Right atrium auricular region (tissue), 2 donors: ENCODE results near the gene ADCY2. TPM values are rescaled to one million over a fixed set of nuclear protein-coding genes. Genes with fewer than 3 reads are reported as not detected.

Experiments
- DNase-seq: peaks from one replicate; pipeline ENCODE4 v3.0.0-alpha.2; 2019; ENCODE audit warnings: low spot score
- H3K27ac ChIP-seq, 2 donors: fragments of 200-600 bp; sonication (generic); 1 replicate in 1 of 2; 2 replicates in 1 of 2; pipeline ENCODE4 v1.5.1; 2016 to 2019
- H3K27me3 ChIP-seq, 2 donors: fragments of 200-600 bp; sonication (generic); one replicate each; pipeline versions ENCODE4 v1.5.1 to v1.6.0; 2017 to 2019
- H3K36me3 ChIP-seq: fragments of 200-600 bp; sonication (generic); one replicate; pipeline ENCODE4 v1.5.1; 2016
- H3K4me1 ChIP-seq, 2 donors: fragments of 200-600 bp; sonication (generic); one replicate each; pipeline versions ENCODE4 v1.5.1 to v1.6.0; 2017 to 2019
- H3K4me3 ChIP-seq, 2 donors: fragments of 200-600 bp; sonication (generic); 1 replicate in 1 of 2; 2 replicates in 1 of 2; pipeline ENCODE4 v1.5.1; 2017 to 2019; ENCODE audit warnings: mild to moderate bottlenecking in 1 of 2, moderate library complexity in 1 of 2
- H3K9me3 ChIP-seq, 2 donors: fragments of 200-600 bp; sonication (generic); one replicate each; pipeline ENCODE4 v1.5.1; 2019
- total RNA-seq, 2 donors: library from RNA; depleted of rRNA; stranded (reverse); fragments of >200 nt; gene quantifications; one replicate each; pipeline ENCODE4 v1.1.0, GENCODE V29; 2016
- TF ChIP-seq, protein P1 (sequence below), 2 donors: fragments of 200-600 bp; sonication (generic); IDR thresholded peaks; one replicate each; pipeline ENCODE4 v1.5.1; 2019; ENCODE audit warnings: antibody characterized with exemption in 2 of 2

The ADCY2 gene
- total RNA-seq, 2 donors from 2014 or later: 3.3 TPM; not detected in 1

DNA sequence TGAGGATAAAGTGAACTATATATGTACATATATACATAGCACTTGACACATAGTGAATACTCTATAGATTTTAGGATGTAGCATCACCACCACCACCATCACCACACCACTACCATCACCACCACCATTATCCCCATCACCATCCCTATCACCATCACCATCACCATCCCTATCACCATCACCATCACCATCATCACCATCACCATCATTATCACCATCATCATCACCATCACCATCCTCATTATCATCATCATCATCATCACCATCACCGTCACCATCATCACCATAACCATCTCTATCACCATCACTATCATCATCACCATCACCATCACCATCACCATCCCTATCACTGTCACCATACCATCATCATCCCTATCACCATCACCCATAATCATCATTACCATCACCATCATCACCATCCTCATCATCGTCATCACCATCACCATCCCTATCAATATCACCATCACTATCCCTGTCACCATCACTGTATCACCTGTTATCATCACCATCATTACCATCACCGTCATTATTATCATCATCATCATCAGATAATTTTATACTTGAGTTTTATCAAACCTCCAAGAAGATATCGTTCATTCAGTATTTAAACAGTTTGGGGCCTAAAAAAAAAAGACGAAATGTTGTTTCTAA, 345.6 kb downstream of the ADCY2 start:
- no peak for DNase-seq
- TF ChIP-seq, protein P1, sequence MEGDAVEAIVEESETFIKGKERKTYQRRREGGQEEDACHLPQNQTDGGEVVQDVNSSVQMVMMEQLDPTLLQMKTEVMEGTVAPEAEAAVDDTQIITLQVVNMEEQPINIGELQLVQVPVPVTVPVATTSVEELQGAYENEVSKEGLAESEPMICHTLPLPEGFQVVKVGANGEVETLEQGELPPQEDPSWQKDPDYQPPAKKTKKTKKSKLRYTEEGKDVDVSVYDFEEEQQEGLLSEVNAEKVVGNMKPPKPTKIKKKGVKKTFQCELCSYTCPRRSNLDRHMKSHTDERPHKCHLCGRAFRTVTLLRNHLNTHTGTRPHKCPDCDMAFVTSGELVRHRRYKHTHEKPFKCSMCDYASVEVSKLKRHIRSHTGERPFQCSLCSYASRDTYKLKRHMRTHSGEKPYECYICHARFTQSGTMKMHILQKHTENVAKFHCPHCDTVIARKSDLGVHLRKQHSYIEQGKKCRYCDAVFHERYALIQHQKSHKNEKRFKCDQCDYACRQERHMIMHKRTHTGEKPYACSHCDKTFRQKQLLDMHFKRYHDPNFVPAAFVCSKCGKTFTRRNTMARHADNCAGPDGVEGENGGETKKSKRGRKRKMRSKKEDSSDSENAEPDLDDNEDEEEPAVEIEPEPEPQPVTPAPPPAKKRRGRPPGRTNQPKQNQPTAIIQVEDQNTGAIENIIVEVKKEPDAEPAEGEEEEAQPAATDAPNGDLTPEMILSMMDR (IDR thresholded peaks at IDR 0.05): no peak
- no peaks in the 10 kb centered on the region for H3K36me3 ChIP-seq

DNA sequence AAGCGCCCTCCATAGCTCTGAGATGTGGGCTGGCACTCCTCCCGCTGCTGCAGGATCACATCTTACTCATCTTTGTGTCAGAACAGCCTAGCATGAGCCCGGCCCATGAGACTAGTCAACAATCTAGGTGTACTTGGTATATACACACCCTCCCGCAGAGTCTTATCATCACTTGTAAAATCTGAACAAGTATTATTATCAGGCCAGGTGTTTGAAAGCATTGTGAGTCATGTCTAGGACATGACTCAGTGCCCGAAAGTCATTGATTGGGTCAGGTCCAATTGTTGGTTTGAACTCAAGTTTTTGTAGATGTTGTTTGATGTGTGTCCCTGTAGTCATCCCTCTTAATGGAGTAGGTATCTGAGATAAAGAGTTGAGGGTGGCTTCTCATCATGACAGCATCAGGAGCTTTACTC, 346.3 kb downstream of the ADCY2 start:
- Histone ChIP-seq H3K27me3 (no peaks in the 10 kb centered on the region), H3K36me3 (no peaks in the 10 kb centered on the region), H3K9me3 (no peaks in the 10 kb centered on the region), H3K4me1 (no peaks in the 10 kb centered on the region), H3K27ac (no peak overlapping the region), H3K4me3 (no peak overlapping the region)
- TF ChIP-seq, protein P1 (IDR thresholded peaks at IDR 0.05): no peak
- DNase-seq: no peak

More for the DNA sequence above, 345.6 kb downstream of the ADCY2 start:
- Histone ChIP-seq H3K4me1 (no peaks in the 10 kb centered on the region), H3K9me3 (no peaks in the 10 kb centered on the region), H3K4me3 (no peak overlapping the region), H3K27me3 (no peaks in the 10 kb centered on the region), H3K27ac (no peak overlapping the region)

DNA sequence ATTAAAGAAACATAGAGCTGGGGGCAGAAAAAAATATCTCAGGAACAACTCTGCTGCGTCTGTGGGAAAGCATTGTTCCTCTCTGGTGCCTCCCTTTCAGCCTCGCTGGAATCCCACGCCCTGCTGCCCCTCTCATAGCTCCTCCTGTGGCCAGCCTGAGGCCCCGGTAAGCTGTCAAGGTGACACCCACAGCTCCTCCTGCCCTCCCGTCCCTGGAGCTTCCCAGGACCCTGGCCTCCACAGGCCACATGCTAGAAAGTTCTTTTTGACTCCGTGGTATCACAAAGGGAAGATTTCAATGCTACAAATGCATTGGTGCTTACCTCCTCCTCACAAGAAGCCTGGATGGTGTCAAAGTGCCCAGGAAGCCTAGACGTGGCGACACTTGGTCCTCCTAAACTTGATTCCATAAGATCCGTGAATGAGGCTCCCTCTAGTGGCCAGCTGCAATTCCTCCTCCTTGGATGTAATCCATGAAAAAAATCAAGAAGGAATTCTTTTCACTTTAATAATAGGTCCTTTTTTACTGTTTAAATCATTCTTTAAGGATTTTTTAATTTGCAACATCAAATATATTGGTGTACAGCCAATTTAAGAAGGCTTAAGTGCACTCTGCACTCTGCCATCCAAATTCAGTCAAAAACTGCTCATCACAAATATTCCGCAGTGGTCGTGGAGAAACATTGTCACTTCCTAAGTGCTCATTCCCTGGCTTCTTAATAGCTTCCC, 350.1 kb downstream of the ADCY2 start:
- DNase-seq: peak; percentile 77
- H3K27me3 ChIP-seq: no peaks in the 10 kb centered on the region
- H3K36me3 ChIP-seq: no peaks in the 10 kb centered on the region
- H3K4me1 ChIP-seq: no peaks in the 10 kb centered on the region
- H3K4me3 ChIP-seq: no peak overlapping the region
- TF ChIP-seq, protein P1 (IDR thresholded peaks at IDR 0.05): peak; percentile 47 to 89
- H3K27ac ChIP-seq: no peak overlapping the region
- H3K9me3 ChIP-seq: no peaks in the 10 kb centered on the region

DNA sequence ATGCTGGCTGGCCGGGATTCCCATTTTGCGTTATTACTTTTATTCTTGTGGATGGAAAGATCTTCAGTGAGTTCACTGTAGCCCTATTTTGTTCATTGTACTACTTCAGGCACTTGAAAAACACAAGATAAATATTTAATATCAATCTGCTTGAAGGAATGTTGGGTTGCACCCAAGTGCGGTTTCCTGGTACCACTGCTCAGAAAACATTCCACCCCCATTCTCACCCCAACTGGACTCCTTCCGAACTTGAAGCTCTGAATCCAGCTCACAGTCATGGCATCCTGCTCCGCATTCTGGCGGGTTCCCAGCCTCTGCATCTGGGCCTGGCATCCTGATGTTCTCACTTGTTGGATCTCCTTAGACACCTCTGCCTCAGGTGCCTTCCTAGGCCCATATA, 351.8 kb downstream of the ADCY2 start:
- DNase-seq: no peak
- TF ChIP-seq, protein P1 (IDR thresholded peaks at IDR 0.05): no peak
- H3K4me3 ChIP-seq: no peak overlapping the region
- no peaks in the 10 kb centered on the region for H3K27me3 ChIP-seq
- H3K4me1 ChIP-seq: no peaks in the 10 kb centered on the region
- no peak overlapping the region for H3K27ac ChIP-seq
- no peaks in the 10 kb centered on the region for H3K9me3 ChIP-seq
- H3K36me3 ChIP-seq: no peaks in the 10 kb centered on the region

DNA sequence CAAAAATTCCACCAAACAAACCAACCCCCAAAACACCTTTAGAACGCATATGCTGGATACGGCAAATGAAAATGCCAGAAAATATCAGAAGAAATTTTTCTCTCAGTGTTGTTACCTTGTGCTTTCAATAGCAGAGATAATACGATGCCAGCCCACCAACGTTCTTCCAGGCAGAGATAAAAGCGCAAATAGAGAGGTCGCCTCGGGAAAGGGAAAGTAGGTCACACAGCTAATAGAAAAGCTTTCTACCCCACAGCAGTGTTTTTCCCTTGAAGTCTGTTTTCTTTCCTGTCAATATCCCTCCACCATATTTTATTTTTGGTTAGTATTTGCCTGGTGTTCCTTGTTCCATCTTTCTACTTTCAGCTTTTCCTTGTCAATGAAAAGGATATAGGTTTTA, 353.7 kb downstream of the ADCY2 start:
- Histone ChIP-seq H3K27ac (no peak overlapping the region), H3K36me3 (no peaks in the 10 kb centered on the region), H3K27me3 (no peaks in the 10 kb centered on the region), H3K4me3 (no peak overlapping the region), H3K4me1 (no peaks in the 10 kb centered on the region), H3K9me3 (no peaks in the 10 kb centered on the region)
- DNase-seq: no peak
- TF ChIP-seq, protein P1 (IDR thresholded peaks at IDR 0.05): no peak
